Measurements from ENCODE around the gene TMPRSS11D.
A peak's percentile ranks its signal among the peaks of the same experiment; 100 is the strongest.

The TMPRSS11D gene

GRCh38 chr4:67909905-67910584 is 26.2 kb upstream of the TMPRSS11D start:
- TF ChIP-seq CTCF (IDR thresholded peaks at IDR 0.05) = peak; percentile 61

- TF ChIP-seq CTCF (IDR thresholded peaks at IDR 0.05) = no peak
Measured at GRCh38 chr4:67907650-67908049, 23.8 kb upstream of the TMPRSS11D start.

GRCh38 chr4:67899096-67899495 is 15.3 kb upstream of the TMPRSS11D start:
- no peak for TF ChIP-seq CTCF (IDR thresholded peaks at IDR 0.05)

GRCh38 chr4:67897686-67898085 is 13.9 kb upstream of the TMPRSS11D start:
- no peak for TF ChIP-seq CTCF (IDR thresholded peaks at IDR 0.05)

- TF ChIP-seq CTCF (IDR thresholded peaks at IDR 0.05) = no peak
Measured at GRCh38 chr4:67896421-67897065, 12.7 kb upstream of the TMPRSS11D start.

- TF ChIP-seq CTCF (IDR thresholded peaks at IDR 0.05) = no peak
Measured at GRCh38 chr4:67894659-67895058, 10.9 kb upstream of the TMPRSS11D start.

- no peak for TF ChIP-seq CTCF (IDR thresholded peaks at IDR 0.05)
Measured at GRCh38 chr4:67892905-67893304, 9.1 kb upstream of the TMPRSS11D start.

Data from LNCAP (cell line).